Adrenal gland (tissue), 5 donors: ENCODE data around the gene ATP11B.

ENCODE experiments used
- POLR2A ChIP-seq, 2 donors: fragments of 450-650 bp; IDR thresholded peaks; one replicate each; pipeline ENCODE4 v1.6.1; 2017; ENCODE audit warnings: antibody characterized with exemption in 2 of 2, mild to moderate bottlenecking in 2 of 2, moderate library complexity in 1 of 2
- TF ChIP-seq, protein P1 (sequence below), 6 experiments: fragments of 450-650 bp in 4 of 6; fragments of 200-600 bp in 2 of 6; sonication (generic) in 1 of 6; IDR thresholded peaks; 1 replicate in 5 of 6; 2 replicates in 1 of 6; pipeline versions ENCODE4 v1.5.1 to v1.8.0; 2016 to 2021; ENCODE audit warnings: antibody characterized with exemption in 6 of 6, mild to moderate bottlenecking in 2 of 6, moderate library complexity in 1 of 6
- donor health status: DM: no; HTN: no; CAD: no.

- TF ChIP-seq, protein P1, sequence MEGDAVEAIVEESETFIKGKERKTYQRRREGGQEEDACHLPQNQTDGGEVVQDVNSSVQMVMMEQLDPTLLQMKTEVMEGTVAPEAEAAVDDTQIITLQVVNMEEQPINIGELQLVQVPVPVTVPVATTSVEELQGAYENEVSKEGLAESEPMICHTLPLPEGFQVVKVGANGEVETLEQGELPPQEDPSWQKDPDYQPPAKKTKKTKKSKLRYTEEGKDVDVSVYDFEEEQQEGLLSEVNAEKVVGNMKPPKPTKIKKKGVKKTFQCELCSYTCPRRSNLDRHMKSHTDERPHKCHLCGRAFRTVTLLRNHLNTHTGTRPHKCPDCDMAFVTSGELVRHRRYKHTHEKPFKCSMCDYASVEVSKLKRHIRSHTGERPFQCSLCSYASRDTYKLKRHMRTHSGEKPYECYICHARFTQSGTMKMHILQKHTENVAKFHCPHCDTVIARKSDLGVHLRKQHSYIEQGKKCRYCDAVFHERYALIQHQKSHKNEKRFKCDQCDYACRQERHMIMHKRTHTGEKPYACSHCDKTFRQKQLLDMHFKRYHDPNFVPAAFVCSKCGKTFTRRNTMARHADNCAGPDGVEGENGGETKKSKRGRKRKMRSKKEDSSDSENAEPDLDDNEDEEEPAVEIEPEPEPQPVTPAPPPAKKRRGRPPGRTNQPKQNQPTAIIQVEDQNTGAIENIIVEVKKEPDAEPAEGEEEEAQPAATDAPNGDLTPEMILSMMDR (IDR thresholded peaks at IDR 0.05): no peak
- no peak for TF ChIP-seq POLR2A (IDR thresholded peaks at IDR 0.05)
These were observed 8.8 kb upstream of the ATP11B start for GRCh38 chr3:182784542-182784941.
